ENCODE results near the gene CDH4.

The CDH4 gene

DNA sequence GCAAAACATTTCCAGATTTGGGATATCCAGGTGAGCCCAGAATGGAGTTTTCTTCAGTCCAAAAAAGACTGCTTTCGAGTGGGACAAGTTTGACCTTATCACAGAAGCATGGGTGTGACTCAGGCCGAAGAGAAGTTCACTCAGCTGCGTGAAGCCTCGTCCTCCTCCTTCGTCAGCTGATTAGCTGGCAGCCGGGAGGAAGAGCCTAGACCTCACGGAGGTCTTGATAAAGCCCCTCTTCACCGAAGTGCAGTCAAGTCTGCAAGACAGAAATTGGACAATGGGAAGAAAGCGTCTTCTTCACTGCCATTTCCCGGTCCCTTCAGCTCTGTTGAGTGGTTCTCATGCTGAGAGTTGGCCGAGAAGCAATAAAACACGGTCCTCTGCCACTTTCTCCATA is 449.7 kb downstream of the CDH4 start:
- CTCF ChIA-PET, result no interaction called here
- POLR2A ChIA-PET, result no interaction called here

More for the DNA sequence above, 449.7 kb downstream of the CDH4 start:
- Histone ChIP-seq H3K9me3 (ENCODE audit: control insufficient read depth, insufficient read depth, low read depth, low read length) (no peaks in the 10 kb centered on the region), H3K36me3 (ENCODE audit: control insufficient read depth in 2 of 2, insufficient read depth in 1 of 2, low read length in 2 of 2) (no peaks in the 10 kb centered on the region), H3K4me1 (ENCODE audit: control insufficient read depth, insufficient read depth, low read length) (no peaks in the 10 kb centered on the region), H3K4me3 (ENCODE audit: low read depth, low read length) (no peak overlapping the region), H3K27ac (ENCODE audit: extremely low read depth, low read depth, low read length) (no peak overlapping the region)
- TF ChIP-seq KLF17 (tag by site-specific recombination; IDR thresholded peaks at IDR 0.05) (no peak), GLIS2 (tag by site-specific recombination; IDR thresholded peaks at IDR 0.05) (no peak), ZNF529 (tag by site-specific recombination; IDR thresholded peaks at IDR 0.05; ENCODE audit: insufficient replicate concordance) (no peak), ZNF521 (tag by site-specific recombination; IDR thresholded peaks at IDR 0.05) (no peak), ZNF513 (tag by site-specific recombination; IDR thresholded peaks at IDR 0.05) (no peak), ZNF670 (tag by site-specific recombination; IDR thresholded peaks at IDR 0.05; ENCODE audit: low read depth) (no peak), ZBTB6 (tag by site-specific recombination; IDR thresholded peaks at IDR 0.05) (no peak), ZNF280D (tag by site-specific recombination; IDR thresholded peaks at IDR 0.05) (no peak), OVOL3 (tag by site-specific recombination; IDR thresholded peaks at IDR 0.05) (no peak), ZNF629 (tag by site-specific recombination; IDR thresholded peaks at IDR 0.05) (no peak)
- TF ChIP-seq, protein P1, sequence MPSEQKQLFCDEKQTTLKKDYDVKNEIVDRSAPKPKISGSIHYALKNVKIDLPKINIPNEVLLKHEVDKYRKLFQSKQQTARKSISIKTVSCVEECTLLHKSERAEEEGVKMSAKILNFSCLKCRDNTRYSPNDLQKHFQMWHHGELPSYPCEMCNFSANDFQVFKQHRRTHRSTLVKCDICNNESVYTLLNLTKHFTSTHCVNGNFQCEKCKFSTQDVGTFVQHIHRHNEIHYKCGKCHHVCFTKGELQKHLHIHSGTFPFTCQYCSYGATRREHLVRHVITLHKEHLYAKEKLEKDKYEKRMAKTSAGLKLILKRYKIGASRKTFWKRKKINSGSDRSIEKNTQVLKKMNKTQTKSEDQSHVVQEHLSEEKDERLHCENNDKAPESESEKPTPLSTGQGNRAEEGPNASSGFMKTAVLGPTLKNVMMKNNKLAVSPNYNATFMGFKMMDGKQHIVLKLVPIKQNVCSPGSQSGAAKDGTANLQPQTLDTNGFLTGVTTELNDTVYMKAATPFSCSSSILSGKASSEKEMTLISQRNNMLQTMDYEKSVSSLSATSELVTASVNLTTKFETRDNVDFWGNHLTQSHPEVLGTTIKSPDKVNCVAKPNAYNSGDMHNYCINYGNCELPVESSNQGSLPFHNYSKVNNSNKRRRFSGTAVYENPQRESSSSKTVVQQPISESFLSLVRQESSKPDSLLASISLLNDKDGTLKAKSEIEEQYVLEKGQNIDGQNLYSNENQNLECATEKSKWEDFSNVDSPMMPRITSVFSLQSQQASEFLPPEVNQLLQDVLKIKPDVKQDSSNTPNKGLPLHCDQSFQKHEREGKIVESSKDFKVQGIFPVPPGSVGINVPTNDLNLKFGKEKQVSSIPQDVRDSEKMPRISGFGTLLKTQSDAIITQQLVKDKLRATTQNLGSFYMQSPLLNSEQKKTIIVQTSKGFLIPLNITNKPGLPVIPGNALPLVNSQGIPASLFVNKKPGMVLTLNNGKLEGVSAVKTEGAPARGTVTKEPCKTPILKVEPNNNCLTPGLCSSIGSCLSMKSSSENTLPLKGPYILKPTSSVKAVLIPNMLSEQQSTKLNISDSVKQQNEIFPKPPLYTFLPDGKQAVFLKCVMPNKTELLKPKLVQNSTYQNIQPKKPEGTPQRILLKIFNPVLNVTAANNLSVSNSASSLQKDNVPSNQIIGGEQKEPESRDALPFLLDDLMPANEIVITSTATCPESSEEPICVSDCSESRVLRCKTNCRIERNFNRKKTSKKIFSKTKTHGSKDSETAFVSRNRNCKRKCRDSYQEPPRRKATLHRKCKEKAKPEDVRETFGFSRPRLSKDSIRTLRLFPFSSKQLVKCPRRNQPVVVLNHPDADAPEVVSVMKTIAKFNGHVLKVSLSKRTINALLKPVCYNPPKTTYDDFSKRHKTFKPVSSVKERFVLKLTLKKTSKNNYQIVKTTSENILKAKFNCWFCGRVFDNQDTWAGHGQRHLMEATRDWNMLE (tag by site-specific recombination; conservative IDR thresholded peaks at IDR 0.05; ENCODE audit: low read depth), result no peak
- TF ChIP-seq, protein P2, sequence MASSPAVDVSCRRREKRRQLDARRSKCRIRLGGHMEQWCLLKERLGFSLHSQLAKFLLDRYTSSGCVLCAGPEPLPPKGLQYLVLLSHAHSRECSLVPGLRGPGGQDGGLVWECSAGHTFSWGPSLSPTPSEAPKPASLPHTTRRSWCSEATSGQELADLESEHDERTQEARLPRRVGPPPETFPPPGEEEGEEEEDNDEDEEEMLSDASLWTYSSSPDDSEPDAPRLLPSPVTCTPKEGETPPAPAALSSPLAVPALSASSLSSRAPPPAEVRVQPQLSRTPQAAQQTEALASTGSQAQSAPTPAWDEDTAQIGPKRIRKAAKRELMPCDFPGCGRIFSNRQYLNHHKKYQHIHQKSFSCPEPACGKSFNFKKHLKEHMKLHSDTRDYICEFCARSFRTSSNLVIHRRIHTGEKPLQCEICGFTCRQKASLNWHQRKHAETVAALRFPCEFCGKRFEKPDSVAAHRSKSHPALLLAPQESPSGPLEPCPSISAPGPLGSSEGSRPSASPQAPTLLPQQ (tag by site-specific recombination; IDR thresholded peaks at IDR 0.05), result no peak
